HAP-1 (cell line): ENCODE data around the gene ARHGAP9.
"Not testable (repeated sequence)": the region's sequence is repeated elsewhere in the genome, so short reads cannot be mapped to it uniquely, and the experiment has no call there.

ENCODE experiments used
- DNase-seq, 2 experiments: peaks; one replicate each; pipeline ENCODE4 v3.0.0-alpha.2; 2016 to 2020; ENCODE audit warnings: low spot score in 2 of 2
- H3K27me3 ChIP-seq: fragments of 250-450 bp; sonication (Bioruptor Pico); 2 replicates; pipeline ENCODE4 v1.5.1; 2020; ENCODE audit warnings: low read depth, mild to moderate bottlenecking, moderate library complexity
- H3K36me3 ChIP-seq: fragments of 250-450 bp; sonication (Bioruptor Pico); replicated peaks from 2 replicates; pipeline ENCODE4 v1.5.1; 2020; ENCODE audit warnings: mild to moderate bottlenecking
- H3K4me1 ChIP-seq: fragments of 250-450 bp; sonication (Bioruptor Pico); 2 replicates; pipeline ENCODE4 v1.5.1; 2020; ENCODE audit warnings: mild to moderate bottlenecking
- H3K4me3 ChIP-seq: fragments of 250-450 bp; sonication (Bioruptor Pico); 2 replicates; pipeline ENCODE4 v1.5.1; 2020; ENCODE audit warnings: mild to moderate bottlenecking, moderate library complexity
- H3K9me3 ChIP-seq: fragments of 250-450 bp; sonication (Bioruptor Pico); 2 replicates; pipeline ENCODE4 v1.5.1; 2020; ENCODE audit warnings: mild to moderate bottlenecking, moderate library complexity
- in situ Hi-C: fragments of 300-500 bp; cut with MboI; formaldehyde crosslinking; loops from 3 replicates; pipeline ENCODE4 v1.14.3; 2020; ENCODE audit warnings: low sequenced_read_pairs, inconsistent platforms, mixed read lengths

The ARHGAP9 gene

DNA sequence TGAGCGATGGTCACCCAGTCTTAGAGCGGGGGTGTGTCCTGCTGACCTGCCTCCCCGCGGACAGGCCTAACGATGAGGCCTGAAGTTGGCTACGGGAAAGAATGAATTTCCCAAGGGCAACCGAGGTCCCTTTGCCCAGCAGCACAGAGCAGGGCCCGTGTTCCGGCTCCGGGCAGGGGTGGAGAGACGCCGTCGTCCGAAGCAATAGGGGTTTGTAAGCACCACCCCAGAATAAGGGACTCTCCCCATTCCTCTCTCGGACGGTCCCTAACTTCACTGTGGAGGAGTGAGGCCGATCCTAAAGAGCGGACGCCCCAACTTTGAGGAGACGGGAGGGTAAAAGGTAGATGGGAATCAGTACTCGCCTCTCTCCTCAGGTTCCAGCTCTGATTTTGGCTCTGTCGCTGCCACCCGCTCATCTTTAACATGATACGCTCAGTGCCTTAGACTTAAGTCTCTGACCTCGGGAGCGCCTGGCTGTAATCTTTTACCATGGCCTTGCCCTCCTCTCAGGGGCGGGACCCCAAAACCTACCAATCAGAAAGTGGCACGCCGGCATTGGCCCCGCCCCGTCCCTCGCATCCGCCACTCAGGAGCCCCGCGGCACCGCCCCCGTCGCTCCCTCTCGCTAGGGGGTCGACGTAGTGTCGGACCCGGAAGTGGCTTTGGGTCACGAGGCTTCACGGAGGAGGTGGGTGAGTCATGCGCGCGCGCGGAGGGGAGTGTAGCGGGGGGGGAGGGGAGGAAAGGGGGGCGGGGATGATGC, 40.6 kb upstream of the ARHGAP9 start, which contains the start of gene DDIT3:
TSS of gene DDIT3 (minus strand) at position 462 of the 766 bp plus-strand sequence. CDS start 3,108 bp downstream, outside the sequence.
- Histone ChIP-seq H3K9me3 (no peaks in the 10 kb centered on the region), H3K36me3 (peaks cover 61% of the 10 kb centered on the region), H3K27me3 (no peaks in the 10 kb centered on the region), H3K4me1 (peaks cover 33% of the 10 kb centered on the region), H3K4me3 (peak within 1 kb of the TSS; percentile 86)
- DNase-seq = peak; percentile 96 to 99
- in situ Hi-C loops = no loop called here

DNA sequence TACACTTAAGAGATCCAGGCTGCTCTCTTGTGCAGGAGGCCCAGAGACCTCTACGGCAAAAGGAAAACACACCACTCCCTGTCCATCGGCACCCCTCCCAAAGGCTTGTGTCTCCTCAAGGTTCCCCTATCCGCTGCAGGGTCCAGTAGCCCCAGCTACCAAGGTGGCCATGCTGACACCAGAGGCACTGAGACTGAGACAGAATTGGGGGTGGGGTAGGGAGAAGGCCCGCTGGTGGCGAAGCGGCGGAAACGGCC, 40.1 kb upstream of the ARHGAP9 start:
- peak overlapping the region; percentile 86 for H3K4me3 ChIP-seq
- in situ Hi-C loops = no loop called here
- peaks cover 62% of the 10 kb centered on the region for H3K36me3 ChIP-seq
- no peak for DNase-seq
- peaks cover 32% of the 10 kb centered on the region for H3K4me1 ChIP-seq
- H3K27me3 ChIP-seq = no peaks in the 10 kb centered on the region
- H3K9me3 ChIP-seq = no peaks in the 10 kb centered on the region

DNA sequence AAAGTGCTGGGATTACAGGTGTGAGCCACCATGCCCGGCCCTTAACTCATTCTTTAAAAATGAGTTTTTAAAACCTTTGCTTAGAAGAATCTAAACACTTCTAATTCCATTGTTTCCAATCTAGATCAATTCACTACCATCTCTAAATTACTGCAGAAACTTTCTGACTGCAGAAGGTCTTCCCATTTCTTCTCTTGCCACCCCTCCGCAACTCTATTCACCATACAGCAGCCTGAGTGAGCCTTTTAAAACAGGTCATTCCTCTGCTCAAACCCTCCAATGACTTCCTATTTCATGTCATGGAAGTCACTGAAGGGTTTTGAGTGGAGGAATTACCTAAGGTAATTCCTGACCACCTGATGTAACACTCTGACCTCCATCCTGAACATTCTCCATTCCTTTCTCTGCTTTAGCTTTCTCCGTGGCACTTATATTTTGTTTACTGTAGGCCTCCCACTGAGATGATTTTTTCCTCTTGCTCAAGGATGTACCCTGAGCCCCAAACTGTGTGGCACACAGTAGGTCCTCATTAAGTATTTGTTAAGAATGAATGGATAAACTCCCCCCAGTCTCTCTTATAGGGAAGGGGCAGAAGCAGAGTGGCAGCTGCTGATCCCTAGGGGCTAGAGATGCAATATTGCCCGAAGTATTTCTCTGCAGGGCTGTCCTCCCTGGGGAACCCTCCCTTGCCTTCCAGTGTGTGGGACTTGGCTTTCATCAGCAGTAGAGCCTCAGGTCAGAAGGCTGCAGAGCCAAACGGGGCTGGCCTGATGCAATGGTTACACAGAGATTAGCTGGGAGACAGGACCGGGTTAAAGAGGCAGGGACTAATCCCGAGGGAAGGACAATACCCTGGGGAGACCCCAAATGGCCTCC, 39.5 kb upstream of the ARHGAP9 start:
- peak; percentile 63 to 81 for DNase-seq

DNA sequence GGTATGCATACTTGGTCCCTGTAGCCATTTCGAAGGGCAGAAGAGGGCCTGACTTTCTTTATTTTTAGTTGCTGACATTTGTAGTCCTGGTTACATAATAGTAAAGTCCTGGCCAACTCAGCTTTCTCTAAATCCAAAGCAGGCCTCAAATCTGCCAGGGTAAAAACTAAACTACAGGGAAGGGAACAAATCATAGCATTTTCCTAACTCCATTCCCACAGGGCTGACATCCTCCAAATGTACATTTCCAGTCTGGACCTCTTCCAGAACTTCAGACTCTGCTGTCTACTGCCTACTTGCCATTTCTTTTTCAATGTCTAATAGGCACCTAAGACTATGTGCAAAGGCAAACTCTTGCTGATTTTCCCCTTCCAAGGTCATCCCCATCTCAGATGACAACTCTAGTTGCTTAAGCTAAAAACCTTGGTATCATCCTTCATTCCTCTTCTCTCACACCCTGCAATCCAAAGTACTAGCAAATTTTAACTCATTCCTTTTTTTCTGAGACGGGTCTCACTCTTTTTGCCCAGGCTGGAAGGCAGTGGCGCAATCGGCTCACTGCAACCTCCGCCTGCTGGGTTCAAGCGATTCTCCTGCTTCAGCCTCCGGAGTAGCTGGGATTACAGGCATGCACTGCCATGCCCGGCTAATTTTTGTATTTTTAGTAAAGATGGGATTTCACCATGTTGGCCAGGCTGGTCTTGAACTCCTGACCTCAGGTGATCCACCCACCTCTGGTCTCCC, 38.7 kb upstream of the ARHGAP9 start:
- in situ Hi-C loops = no loop called here
- no peak for DNase-seq
- Histone ChIP-seq H3K4me1 (peaks cover 20% of the 10 kb centered on the region), H3K27me3 (no peaks in the 10 kb centered on the region), H3K36me3 (peaks cover 69% of the 10 kb centered on the region), H3K4me3 (peak overlapping the region; percentile 86), H3K9me3 (no peaks in the 10 kb centered on the region)

More for the DNA sequence above, 39.5 kb upstream of the ARHGAP9 start:
- H3K4me3 ChIP-seq = peak overlapping the region; percentile 86
- in situ Hi-C loops = no loop called here
- no peaks in the 10 kb centered on the region for H3K27me3 ChIP-seq
- H3K4me1 ChIP-seq = peaks cover 26% of the 10 kb centered on the region
- peaks cover 62% of the 10 kb centered on the region for H3K36me3 ChIP-seq
- H3K9me3 ChIP-seq = no peaks in the 10 kb centered on the region

DNA sequence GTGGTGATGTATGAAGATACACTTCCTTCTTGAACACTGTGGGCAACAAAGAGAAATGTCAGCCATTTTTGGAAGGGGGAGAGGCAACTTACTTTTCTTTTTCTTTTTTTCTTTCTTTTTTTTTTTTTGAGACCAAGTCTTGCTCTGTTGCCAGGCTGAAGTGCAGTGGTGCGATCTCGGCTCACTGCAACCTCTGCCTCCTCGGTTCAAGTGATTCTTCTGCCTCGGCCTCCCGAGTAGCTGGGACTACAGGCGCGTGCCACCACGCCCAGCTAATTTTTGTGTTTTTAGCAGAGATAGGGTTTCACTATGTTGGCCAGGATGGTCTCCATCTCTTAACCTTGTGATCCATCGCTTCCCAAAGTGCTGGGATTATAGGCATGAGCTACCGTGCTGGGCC, 38.1 kb upstream of the ARHGAP9 start:
- H3K36me3 ChIP-seq = peaks cover 76% of the 10 kb centered on the region
- not testable (repeated sequence) for DNase-seq

DNA sequence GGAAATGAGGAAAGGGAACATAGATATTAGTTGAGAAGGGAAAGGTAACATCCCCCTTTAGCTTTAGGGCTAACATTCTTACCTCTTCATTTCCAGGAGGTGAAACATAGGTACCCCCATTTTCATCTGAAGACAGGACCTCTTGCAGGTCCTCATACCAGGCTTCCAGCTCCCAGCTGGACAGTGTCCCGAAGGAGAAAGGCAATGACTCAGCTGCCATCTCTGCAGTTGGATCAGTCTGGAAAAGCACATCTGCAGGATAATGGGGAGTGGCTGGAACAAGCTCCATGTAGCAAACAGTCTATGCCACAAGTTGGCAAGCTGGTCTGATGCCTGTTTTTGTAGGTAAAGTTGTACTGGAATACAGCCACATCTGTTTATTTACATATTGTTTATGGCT, 37.5 kb upstream of the ARHGAP9 start:
- H3K27me3 ChIP-seq = no peaks in the 10 kb centered on the region
- peaks cover 18% of the 10 kb centered on the region for H3K4me1 ChIP-seq
- in situ Hi-C loops = no loop called here
- no peaks in the 10 kb centered on the region for H3K9me3 ChIP-seq
- H3K36me3 ChIP-seq = peaks cover 81% of the 10 kb centered on the region
- no peak for DNase-seq
- H3K4me3 ChIP-seq = no peak overlapping the region

More for the DNA sequence above, 38.1 kb upstream of the ARHGAP9 start:
- H3K4me3 ChIP-seq, H3K9me3 ChIP-seq, H3K27me3 ChIP-seq, in situ Hi-C loops: not testable (repeated sequence)
- peaks cover 20% of the 10 kb centered on the region for H3K4me1 ChIP-seq

DNA sequence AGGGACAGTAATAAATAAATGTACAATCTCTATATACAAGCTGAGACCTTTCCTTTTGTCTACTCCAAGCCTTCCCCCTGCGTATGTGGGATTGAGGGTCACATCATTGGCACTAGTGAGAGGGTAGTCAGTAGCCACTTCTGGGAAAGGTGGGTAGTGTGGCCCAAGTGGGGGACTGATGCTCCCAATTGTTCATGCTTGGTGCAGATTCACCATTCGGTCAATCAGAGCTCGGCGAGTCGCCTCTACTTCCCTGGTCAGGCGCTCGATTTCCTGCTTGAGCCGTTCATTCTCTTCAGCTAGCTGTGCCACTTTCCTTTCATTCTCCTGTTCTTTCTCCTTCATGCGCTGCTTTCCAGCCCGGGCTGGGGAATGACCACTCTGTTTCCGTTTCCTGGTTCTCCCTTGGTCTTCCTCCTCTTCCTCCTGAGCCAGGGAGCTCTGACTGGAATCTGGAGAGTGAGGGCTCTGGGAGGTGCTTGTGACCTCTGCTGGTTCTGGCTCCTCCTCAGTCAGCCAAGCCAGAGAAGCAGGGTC, 37.0 kb upstream of the ARHGAP9 start:
- DNase-seq = no peak
- no peaks in the 10 kb centered on the region for H3K27me3 ChIP-seq
- H3K4me1 ChIP-seq = peaks cover 13% of the 10 kb centered on the region
- no peak overlapping the region for H3K4me3 ChIP-seq
- in situ Hi-C loops = no loop called here
- H3K36me3 ChIP-seq = peaks cover 86% of the 10 kb centered on the region
- no peaks in the 10 kb centered on the region for H3K9me3 ChIP-seq

DNA sequence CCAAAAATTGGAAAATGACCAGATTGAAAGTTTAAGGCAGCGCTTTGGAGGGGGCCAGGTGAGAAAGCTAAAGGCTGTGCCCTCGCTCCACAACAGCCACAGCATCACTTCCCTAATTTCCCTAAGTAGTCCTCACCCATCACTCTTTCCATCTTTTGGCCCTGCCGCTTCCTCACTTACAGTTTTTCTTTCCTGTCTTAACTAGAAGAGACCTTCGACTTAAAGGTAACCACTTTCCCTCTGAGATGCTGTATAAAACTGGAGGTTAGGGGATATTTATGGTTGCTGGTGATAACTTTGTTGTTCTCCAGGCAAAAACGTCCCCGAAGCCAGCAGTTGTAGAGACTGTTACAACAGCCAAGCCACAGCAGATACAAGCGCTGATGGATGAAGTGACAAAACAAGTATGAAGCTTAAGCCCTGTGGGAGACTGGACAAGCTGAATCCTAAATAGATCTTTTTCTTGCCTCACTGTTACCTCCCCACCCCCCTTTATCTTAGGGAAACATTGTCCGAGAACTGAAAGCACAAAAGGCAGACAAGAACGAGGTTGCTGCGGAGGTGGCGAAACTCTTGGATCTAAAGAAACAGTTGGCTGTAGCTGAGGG, 36.4 kb upstream of the ARHGAP9 start:
- DNase-seq = no peak
- H3K9me3 ChIP-seq = no peaks in the 10 kb centered on the region
- no peak overlapping the region for H3K4me3 ChIP-seq
- H3K36me3 ChIP-seq = peaks cover 92% of the 10 kb centered on the region
- no peaks in the 10 kb centered on the region for H3K27me3 ChIP-seq
- peaks cover 7% of the 10 kb centered on the region for H3K4me1 ChIP-seq
- in situ Hi-C loops = no loop called here

DNA sequence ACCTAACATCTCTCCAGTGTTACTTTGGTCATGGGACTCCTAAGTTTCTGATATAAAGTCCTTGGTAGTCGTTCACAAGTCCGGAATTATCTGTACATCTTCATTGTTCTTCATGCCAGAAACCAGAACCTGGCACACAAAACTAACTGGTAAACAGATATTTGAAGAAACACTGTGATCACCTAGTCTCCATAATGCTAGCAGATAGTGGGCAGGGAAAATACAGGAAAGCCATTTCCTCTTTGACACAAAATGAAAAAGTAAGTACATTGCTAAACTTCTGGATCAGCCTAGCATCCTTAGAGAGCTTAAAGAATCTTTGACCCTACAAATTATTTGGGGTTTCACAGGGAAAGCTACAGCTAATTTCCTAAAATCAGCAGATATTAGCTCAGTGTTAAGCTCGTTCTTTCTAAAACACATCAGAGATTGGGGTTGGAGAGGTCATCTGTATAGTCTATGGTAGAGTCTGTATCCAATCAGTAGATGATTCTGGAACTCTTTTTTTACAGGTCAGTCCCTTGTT, 35.8 kb upstream of the ARHGAP9 start:
- in situ Hi-C loops = no loop called here
- peaks cover 98% of the 10 kb centered on the region for H3K36me3 ChIP-seq

DNA sequence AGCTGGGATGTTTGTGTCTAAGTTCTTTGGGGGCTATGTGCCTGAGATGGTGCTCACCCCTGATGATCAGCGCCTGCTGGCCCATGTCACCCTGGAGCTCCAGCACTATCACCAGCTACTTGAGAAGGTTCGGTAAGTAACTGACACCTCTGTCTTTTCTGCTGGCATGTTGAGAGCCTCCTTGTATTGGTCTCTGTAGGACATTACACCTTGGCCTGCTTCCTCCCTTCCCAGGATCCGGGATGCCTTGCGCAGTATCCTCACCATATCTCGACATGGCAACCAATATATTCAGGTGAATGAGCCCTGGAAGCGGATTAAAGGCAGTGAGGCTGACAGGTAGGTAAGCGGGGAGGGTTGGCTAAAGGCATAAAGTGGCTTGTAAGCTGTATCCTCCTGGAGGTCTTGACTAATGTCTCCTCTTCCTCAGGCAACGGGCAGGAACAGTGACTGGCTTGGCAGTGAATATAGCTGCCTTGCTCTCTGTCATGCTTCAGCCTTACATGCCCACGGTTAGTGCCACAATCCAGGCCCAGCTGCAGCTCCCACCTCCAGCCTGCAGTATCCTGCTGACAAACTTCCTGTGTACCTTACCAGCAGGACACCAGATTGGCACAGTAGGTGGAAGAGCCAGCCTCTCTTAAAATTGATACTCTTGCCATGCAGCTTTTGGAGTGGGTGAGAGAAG, 35.2 kb upstream of the ARHGAP9 start:
- DNase-seq = no peak
- Histone ChIP-seq H3K4me3 (no peak overlapping the region), H3K9me3 (no peaks in the 10 kb centered on the region), H3K4me1 (peaks cover 4% of the 10 kb centered on the region), H3K36me3 (peaks cover 99% of the 10 kb centered on the region), H3K27me3 (no peaks in the 10 kb centered on the region)
- in situ Hi-C loops = no loop called here

More for the DNA sequence above, 35.8 kb upstream of the ARHGAP9 start:
- Histone ChIP-seq H3K27me3 (no peaks in the 10 kb centered on the region), H3K4me3 (no peak overlapping the region), H3K4me1 (peaks cover 4% of the 10 kb centered on the region), H3K9me3 (no peaks in the 10 kb centered on the region)
- no peak for DNase-seq

DNA sequence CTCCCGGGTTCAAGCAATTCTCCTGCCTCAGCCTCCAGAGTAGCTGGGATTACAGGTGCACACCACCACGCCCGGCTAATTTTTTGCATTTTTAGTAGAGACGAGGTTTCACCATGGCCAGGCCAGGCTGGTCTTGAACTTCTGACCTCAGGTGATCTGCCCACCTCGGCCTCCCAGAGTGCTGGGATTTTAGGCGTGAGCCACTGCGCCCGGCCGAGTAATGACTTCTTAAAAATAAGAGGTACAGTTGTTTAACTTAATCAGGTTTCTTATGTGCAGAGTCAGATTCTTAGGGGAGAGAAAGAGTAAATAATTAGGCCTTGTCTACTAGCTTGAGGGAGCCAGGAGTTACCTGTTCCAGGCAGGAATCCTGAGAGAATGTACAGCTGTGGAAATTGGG, 34.6 kb upstream of the ARHGAP9 start:
- in situ Hi-C loops, DNase-seq, H3K27me3 ChIP-seq, H3K4me3 ChIP-seq, H3K4me1 ChIP-seq, H3K9me3 ChIP-seq: not testable (repeated sequence)
- H3K36me3 ChIP-seq = peaks cover 99% of the 10 kb centered on the region

DNA sequence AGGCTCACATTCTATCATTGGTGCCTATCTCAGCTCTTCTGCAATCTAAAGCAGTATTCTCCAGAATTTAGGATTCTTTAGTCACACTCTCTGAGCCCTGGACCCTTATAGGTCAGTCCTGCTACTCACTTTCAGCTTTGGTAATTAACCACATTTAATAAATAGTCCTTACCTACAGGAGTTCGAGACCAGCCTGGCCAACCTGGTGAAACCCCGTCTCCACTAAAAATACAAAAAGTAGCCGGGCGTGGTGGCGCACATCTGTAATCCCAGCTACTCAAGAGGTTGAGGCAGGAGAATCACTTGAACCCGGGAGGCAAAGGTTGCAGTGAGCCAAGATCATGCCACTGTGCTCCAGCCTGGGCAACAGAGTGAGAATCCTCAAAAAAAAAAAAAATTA, 34.0 kb upstream of the ARHGAP9 start:
- H3K4me1 ChIP-seq, H3K9me3 ChIP-seq, H3K27me3 ChIP-seq, in situ Hi-C loops, DNase-seq, H3K4me3 ChIP-seq: not testable (repeated sequence)
- peaks cover 99% of the 10 kb centered on the region for H3K36me3 ChIP-seq
